HG02798 (cell line): ENCODE measurements around the gene PJA1.

Experiments
- ATAC-seq: cut with Tn5 transposase; IDR thresholded peaks from one replicate; pipeline ENCODE4 v1.9.1; 2021; ENCODE audit warnings: mild to moderate bottlenecking; ENCODE audit not compliant: unreplicated experiment, poor library complexity

The PJA1 gene

DNA sequence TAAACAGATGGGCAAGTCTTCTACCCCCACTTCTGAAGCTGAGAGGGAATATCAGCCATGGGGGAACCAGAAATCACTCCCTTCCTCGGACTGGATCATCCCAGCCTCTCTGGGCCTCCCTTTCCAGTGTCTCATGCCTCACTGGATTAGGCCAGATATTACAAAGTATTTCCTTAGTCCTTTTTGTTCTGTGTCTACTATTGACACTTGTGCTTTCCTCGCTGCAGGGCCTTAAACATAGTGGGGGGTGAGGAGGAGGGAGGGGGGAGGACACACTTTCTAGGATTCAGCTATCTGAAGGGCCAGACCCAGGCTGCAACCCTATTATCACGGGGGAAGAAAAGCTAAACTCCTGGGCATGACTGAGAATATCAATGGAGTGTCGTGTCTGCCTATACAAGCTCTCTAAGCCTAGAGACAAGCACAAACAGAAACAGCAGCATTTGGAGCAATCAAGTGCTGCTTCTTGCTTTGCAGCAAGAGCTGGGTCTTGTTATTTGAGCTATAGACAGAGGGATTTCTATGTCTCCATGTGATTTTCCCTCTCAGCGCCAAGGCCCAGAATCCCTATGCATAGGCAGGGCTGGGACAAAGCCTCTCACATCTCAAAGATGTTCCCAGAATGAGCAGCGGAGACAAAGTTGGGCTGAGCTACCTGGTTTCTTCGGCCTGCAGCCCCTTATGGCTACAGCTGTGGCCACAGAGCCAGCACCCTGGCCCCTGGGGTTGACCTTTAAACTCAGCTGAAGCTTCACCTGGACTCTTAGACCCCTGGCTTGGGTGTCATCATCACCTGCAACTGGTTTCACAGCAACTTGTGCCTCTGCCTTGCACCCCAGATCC, 20.2 kb downstream of the PJA1 start:
- ATAC-seq: no peak

DNA sequence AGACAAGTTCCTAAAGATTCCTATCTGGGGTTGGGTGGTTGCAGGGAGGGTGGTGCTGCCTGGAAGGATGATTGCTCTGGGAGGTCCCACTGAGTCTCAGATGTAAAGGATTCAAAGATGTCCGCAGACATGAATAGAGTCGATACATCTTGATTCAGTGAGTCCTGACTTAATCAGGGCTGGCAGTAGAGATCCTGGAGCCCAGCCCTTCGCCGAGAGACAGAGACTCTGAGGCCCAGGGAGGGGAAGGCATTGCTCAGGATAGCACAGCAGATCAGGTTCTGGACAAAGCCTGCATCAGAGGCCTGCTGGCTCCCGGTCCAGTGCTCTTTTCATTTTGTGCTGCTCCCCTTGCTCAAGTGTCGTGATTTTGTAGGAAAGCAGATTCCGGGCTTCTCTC, 21.7 kb downstream of the PJA1 start:
- no peak for ATAC-seq

DNA sequence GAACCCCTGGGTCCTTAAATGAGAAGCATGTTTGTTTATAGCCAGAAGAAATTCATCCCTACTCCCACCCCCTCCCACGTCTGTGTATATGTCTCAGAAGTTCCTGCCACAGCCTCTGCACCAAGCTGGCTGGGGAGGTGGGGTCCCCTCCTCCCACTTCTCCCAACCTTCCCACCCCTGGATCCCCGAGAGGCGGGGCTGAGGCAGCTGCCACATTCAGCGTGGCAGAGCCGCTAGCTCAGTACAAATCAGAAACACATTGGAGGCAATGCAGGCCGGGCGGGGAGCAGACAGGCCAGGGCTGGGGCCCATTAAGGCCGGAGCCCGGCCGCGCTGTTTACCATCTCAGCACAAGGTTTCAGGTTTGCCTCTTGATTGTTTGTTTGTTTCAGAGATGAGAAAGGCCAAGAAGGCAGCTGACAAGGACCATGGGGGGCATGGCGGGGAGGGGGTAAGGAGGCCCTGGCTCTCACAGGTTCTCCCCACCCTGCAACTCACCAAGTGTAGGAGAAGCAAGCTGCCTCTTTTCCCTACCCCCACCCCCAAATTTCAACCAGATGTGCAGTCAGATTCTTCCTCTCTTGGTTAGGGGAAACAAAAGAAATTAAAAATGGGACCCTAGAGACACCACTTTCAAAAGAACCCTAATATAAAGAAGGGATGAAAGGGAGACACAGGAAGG, 22.3 kb downstream of the PJA1 start:
- ATAC-seq: no peak

DNA sequence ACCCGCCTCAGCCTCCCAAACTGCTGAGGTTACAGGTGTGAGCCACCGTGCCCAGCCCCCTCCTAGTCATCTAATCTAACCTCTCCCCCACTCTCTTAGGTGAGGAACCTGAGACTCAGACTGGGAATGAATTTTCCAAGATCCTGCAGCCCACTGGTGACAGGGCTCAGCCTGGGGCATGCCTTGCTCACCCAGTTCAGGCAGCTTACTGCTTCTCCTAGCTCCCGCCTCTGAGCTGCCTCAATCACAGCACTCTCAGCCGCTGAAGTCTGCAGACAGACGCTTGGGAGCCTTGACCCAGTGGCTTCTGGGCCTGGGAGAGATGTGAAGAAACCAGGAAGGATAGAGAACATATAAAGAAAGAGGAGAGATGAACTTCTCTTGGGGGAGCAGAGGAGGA, 24.4 kb downstream of the PJA1 start:
- ATAC-seq: no peak

DNA sequence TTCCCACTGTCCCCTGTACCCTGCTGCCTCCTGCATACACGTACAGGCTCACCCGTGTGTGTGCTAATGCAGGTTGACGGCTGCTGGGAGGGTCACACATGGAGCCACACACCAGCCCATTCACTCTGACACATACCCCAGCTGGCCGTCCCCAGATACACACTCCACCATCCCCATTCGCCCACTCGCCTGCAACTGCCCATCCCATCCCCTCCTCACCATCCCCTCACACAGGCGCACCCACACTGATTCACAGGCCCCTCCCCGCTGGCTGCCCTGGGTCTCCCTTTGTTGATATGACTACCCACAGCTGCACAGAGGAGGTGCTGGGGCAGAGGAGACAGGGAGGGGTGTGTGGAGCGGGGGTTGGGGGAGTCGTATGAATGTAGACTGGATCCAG, 25.7 kb downstream of the PJA1 start:
- no peak for ATAC-seq

DNA sequence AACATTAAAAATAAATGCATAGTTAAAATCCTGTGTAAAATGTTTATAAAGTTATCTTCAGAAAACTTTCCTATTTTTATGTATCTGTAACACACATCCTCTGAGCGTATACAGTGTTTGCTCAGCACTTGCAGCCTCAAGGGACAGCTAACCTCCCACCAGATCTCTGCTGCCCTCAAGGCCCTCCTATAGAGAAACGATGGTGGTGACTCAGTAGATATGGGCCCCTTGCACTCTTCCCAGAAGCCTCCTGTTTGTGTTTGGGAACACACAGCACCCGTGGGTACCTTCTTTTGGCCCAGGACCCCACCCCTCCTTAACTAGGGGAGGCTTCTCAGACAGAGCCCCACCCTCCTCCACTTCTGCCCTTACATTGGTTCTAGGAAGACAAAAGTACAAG, 26.7 kb downstream of the PJA1 start:
- ATAC-seq: no peak

DNA sequence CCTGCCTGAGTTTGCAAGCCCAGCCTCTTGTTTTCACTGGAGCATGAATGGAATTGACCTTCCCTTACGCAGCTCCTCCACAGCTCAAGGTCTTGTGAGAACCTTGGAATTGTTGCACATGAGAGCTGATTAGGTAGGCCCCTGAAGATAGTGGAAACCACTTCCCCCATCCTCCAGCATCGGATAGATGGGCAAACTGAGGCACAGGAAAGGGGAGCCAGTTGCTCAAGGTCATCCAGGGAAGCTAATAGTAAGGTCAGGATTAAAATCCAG, 27.2 kb downstream of the PJA1 start:
- ATAC-seq: no peak

DNA sequence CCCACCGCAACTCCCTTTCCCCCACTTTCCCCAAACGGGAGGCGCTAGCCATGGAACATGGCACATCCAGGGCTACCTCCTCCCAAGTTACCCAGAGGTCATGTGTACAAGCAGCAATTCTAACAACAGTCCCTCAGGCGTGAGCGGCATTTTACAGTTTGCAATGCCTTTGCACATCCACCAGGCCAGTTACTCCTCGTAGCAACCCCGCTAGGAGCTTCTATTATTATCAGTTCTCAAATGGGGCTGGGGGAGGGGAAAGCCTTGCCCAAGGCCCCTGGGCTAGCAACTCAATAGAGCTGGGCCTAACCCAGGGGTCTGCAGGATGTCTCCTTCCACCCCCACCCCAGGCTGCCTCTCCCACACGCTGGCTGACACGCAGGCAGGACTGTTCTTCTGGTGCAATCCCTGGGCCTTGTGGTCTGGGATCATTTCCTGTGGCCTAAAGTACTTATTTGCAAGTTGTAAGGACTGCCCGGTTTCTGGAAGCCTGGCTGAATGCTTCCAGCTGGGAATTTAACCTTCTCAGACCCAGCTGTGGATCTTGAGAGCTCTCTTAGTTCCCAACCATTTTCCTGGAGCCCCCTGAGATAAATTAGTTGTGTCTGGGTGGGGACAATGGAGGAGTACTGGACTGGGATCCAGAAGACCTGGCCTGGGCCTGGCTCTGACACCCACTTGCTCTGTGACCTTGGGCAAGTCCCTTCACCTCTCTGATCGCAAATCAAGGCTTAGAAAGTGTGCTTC, 27.7 kb downstream of the PJA1 start:
- no peak for ATAC-seq

DNA sequence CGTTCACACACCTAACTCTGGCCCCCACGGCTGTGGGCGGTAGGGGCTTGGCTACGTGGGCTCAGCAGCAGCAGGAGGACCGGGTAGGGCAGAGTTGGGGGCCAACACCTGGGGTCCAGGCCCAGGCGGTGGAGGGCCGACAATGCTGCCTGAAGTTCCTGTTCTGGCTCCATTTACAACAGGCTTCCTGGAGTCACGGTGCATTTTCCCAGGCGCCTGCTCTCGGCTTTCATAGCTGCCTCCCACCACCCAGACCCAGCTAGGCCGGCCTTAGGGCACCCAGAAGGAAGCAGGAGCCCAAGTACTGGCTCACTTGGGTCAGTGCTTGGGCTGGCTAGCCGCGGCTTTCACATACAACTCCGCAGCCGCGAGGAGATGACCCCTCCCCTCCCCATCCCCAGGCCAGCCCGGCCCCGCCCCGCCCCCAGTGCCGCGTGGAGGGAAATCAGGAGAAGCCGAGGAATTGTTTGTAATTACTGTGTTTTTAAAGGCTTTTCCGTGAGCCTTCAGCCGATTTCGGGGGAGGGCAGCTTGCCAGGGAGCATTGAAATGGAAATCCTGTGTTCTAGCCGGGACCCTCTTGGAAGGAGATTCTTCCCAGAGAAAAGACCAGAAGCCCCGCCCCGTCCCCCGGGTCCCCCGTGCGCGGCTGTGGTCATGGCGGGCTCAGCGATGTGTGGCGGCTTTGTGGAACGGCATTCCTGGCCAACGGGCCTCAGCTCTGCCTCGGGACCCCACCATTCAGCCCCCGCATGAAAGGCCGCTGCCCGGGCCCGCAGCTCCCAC, 28.5 kb downstream of the PJA1 start:
- ATAC-seq: no peak

DNA sequence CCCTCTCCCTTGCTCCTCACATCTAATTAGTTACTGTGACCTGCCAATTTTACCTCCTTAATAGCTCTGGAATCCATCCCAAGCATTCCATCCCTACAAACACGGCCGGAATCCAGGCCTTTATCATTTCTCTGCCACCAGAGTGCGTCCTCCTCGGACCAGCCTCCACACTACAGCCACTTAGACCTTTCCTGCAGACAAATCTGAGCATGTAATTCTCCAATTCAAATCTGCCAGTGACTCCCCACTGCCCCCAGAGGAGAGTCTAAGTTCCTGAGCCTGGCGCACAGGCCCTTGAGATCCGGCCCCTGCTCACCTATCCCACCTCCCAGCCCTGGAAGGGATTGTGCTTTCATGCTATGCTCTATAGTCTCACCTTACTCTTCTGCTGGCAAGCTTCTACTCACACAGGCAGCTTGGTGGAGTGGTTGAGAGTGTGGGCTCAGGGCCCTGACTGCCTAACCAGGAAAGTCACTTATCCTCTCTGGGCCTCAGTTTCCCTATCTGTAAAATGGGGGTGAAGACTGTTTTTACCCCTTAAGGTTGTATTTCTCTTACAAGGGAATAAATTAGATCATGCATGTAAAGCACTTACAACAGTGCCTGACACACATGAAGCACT, 31.2 kb downstream of the PJA1 start:
- ATAC-seq: no peak

DNA sequence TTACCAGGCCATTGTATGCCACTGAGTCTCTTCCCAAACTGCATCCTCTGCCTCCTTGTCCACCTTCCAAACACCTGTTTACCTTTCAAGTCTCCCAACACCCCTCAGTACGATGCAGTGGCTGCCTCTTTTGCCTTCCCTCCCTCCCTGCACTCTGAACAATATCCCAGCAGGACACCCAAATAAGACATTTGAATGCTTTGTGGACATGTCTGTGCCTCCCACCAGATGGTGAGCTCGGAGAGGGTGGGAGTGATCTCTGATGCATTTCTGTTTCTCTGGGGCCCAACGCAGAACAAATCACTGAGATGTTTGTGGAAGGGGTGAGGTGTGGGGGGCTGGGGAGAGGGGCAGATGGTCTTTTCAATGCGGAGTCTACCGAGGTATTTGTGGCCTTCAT, 33.4 kb downstream of the PJA1 start:
- no peak for ATAC-seq

DNA sequence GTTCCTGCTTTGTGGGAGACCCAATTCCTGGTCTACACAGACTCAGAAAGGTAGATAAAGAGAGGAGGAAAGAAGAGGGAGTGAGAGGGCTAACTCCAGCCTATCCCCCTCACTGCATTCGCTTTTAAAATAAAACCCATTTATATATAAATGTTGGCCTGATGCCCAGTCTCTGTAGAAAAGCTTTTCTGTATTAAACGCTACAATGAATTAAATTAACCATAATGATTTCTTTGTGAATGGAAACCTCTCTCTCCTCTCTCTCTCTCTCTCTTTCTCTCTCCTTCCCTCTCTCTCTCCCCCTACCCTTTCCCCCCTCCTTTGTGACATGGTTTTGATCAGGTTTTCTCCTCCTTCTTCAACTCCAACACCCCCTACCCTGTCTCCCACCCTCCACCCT, 34.8 kb downstream of the PJA1 start:
- ATAC-seq: no peak

DNA sequence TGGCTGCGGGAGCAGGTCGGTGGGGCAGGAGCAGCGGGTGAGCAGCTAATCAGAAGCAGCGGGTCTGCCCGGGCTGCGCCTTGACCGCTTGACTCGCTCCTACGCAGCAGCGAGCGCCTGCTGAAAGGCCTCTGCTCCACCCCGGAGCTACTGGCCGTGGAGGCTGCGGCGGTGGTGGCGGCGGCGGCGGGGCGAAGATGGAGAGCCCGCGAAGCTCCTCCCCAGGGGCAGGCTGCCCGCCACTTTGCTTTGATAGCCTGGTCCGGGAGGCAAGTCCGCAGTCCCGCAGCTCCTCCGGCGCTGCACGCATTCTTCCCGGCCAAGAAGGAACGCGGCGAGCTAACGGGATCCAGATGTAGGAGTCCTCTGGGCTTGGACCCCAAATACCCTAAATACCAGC, 36.7 kb downstream of the PJA1 start:
- ATAC-seq: no peak

DNA sequence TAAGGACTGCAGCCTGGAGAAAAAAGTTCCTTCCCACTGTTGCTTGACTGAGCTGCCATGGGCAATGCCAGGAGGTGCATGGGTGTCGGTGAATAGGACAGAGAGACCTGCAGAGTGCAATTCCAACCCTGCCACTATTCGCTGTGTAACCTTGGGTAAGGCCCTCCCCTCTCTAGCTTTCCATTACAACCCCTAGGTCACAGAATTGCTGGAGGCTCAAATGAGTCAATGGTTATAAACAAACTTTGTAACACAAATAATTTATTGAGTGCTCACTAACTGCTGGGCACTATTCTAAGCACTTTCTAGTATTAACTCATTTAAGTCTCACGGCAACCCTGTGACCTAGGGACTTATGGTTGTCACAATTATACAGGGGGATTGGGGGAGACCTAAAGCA, 37.8 kb downstream of the PJA1 start:
- ATAC-seq: no peak

DNA sequence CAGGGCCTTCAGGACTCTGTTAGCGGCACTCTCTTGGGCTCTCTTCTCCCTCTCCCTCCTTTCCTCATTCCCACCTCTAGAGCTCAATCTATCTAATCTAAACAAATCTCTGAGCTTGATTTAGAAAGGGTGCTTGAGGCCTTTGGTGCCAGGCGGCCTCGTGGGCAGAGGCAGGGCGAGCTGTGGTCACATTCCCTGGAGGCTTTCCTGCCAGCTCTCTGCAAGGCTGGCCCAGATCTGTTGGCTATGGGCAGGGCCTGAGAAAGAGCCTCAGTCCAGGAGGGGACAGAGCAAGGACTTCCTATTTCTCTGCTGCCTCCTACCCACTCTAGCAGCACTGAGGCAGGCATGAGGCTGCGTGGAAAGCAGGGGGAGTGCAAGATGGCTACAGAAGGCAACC, 38.6 kb downstream of the PJA1 start:
- ATAC-seq: no peak

DNA sequence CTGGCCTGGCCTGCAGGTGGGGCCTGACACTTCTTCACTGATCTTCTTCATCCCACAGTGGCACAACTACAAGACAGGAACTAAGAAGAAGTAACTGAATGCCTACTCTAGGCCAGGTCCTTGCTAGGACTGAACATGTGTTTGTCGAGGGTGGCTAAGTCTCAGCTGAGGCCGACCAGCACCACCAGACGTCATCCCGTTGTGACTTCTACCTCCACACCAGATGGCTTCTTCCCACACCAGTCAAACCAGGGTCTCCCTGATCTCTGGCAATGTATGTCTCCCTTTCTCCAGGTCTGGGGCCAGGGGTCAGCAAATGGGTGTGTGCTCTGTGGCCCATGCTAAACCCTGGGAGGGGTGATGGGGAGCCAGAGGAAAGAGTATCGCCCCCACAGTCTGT, 40.2 kb downstream of the PJA1 start:
- no peak for ATAC-seq

DNA sequence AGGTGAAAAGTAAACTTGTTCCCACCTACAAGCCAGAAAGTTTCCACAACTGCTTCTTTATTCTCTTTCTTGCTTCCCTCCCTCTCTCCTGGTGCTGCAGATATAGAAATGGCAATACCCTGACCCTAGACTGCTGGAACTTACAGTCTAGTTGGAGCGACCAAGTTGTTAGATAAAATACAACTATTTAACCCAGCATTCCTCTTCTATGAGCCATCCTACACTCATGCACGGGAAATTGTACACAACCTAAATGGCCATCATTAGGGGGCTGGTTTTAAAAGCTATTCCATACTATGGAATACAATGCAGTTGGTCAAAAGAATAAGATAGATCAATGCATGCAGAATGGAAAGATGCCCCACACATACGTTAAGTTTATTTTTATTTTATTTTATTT, 41.1 kb downstream of the PJA1 start:
- no peak for ATAC-seq

DNA sequence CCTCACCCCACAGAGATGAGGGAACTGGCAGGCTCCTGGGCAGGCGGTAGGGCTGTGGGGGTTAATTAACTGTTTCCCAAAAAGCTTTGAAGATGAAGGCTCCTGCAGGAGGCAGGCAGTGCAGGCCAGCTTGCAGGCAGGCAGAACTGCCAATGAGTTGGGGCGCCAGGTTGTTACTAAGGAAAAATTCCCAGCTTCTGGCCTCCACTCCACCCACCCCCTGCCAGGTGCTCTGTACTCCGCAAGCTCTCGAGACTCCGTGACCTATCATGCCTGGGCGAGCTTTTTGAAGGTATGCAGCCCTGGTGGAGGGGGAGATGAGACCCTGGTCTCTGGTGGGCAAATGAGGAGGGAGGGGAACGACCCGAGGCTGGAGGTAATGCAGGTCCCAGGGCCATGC, 41.8 kb downstream of the PJA1 start:
- no peak for ATAC-seq

DNA sequence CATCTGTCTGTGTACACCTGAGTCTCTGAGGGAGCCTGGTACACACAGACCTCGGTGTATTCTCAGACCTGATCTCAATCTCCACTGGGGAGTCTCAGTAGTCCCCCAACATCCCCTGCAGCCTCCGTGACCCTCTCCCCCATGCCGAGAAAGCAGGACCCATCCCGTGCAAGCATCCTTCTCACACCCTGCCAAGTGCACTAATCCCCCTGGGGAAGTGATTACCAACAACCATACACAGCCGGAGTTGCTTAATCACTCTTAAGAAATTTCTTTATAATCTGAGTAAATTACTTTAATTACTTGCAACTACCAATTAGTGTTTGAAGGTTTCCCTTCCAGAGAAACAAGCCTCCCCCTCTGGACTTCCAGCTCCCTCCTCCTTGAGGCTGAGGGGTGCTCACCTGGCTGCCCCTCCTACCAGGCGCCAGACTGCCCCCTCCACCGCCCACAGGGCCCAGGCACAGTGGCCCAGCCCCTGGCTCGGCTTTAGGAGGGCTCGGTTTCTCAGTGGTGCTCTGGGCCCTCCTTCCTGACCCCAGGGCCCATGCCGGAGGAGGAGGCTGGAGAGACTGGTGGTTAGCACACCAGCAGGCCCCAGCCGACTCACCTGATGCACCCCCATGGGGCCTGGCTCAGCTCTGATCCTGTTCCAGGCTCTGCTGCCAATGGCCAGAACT, 43.8 kb downstream of the PJA1 start:
- ATAC-seq: no peak

DNA sequence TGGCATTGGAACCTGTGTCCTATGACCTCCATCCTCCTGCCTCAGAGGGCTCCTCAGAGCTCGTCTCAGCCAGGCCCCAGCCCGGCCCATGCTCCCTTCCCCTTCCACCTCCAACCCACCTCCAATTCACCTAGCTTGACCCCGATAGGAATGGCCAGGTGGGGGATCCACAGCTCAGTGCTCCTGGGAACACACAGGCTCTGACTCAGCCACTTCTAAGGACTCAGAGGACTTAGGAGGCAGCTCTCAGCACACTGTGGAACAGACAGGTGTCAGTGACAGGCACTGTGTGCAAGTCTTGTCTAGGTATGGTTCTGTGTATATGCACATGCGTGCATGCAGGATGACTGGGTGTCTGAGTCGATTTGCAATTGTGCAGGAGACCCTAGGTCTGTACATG, 44.8 kb downstream of the PJA1 start:
- no peak for ATAC-seq
